GM04503 (cell line): ENCODE data around the gene LINC00632.
A peak's percentile ranks its signal among the peaks of the same experiment; 100 is the strongest.
"Not testable (repeated sequence)": the region's sequence is repeated elsewhere in the genome, so short reads cannot be mapped to it uniquely, and the experiment has no call there.

ENCODE experiments used
- DNase-seq: peaks from one replicate; pipeline ENCODE4 v3.0.0-alpha.2; 2012; ENCODE audit warnings: low read depth

The LINC00632 gene

DNA sequence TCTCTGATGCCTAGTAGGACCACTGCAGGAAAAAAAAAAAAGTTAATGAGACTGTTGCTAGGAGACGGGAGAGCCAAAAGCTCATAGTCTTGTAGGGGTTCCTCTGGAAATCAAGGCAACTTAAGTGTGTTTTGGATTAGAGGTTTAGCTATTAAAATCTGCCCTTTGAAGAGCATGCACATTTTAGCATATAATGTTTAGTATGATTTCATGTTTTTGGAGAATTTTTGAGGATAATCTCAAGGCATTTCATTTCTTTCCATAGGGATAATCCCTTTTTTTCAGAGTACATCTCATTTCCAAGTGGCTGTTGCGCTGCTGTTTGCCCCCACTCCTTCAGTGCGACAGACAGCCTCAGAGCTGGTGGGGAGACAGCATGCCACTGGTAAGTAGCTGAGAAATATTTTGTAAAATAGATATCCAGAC lies at the start of gene LINC00632:
Gene LINC00632 (plus strand): TSS at position 339 of the 426 bp plus-strand sequence.
- no peak for DNase-seq

GRCh38 chrX:140661643-140662042 lies 47.9 kb upstream of the LINC00632 start:
- no peak for DNase-seq

DNA sequence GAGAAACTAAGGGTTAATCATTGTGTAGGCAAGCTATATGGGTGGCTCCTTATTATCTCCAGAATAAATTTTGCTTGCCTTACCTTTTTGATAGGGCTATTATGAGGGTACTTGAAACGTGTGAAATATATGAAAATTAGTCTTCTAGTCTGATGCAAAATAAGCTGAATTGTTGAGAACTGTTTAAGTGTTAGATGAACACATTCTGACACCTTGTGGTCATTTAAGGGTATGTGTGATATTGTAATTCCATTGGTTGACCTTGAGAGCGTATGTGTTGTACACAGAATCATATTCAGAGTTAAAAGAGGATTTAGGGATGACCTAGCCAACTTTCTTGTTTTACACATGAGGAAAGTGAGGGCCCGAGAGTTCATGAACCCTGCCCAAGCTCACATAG lies 44.6 kb upstream of the LINC00632 start:
- peak; percentile 1 for DNase-seq

DNA sequence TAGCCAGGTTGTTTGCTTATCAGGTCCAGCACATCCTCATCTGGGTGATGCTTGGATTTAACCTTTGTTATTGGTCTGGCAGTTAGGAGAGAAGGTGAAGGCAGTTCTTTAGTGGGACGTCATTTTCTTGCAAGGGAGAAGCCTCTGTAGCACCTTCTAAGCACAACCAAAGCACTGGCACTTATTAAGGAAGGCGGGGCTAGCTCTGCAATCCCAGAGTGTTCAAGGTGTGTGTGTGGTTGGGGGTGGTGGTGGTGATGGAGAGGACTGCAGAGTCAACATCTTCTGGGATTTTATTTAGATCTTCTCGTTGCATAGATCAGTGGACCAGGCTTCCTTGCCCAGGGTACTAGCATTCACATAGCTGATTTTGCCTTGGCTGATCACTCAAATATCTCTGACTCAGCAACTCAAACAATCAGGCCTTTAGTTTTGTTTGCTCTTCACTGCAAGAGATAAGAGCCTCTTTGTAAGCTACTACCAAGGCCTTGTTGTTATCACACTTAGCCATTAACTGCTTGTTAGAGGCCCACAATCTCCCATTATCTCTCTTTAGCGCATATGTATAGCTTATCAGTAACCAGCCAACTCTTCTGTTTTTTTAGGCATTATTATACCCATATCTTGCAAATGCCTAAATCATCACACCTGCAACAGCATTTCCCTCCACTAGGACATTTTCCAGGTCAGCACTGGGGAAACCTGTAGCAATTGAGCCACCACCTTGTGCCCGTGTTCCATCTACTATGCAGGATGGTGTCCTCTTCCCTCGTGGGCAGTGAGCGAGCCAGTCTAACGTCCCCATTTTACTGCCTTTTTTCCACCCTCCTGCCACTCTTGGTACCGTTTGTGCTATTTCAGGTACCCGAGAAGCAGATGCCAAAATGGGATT lies 36.5 kb upstream of the LINC00632 start:
- no peak for DNase-seq

DNA sequence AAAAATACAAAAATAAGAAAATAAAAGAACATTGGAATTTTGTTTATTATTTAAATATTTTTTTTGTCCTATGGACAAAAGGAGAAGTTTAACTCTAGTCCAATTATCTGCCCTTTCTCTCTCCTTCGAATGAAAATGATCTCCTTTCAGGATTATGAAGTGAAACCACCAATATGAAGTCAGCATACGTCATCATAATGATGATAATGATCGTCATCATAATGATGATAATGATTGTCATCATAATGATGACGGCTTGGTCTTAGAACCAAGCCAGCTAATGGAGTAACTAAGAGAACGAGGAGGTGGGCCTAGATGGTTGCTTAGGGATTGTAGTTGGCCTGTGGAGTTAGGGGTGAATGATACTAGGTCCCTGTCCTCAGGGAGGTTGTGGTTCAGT lies 21.9 kb upstream of the LINC00632 start:
- no peak for DNase-seq

DNA sequence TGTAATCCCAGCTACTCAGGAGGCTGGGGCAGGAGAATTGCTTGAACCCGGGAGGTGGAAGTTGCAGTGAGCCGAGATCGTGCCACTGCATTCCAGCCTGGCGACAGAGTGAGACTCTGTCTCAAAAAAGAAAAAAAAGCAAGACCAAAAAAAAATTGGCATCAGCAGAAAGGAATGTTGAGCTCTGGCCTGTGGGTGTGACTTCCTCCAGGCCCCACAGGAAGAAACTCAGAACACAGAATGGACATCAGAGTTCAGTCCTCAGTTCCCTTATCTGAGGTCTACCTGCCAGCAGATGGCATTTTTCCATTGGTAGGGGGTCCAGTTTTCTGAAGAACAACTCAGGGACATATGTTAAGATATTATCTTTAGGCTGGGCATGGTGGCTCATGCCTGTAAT lies 18.0 kb upstream of the LINC00632 start:
- not testable (repeated sequence) for DNase-seq

- no peak for DNase-seq
Measured at GRCh38 chrX:140697618-140698017, 11.9 kb upstream of the LINC00632 start.

GRCh38 chrX:140701480-140701879 lies 8.1 kb upstream of the LINC00632 start:
- DNase-seq = no peak

DNA sequence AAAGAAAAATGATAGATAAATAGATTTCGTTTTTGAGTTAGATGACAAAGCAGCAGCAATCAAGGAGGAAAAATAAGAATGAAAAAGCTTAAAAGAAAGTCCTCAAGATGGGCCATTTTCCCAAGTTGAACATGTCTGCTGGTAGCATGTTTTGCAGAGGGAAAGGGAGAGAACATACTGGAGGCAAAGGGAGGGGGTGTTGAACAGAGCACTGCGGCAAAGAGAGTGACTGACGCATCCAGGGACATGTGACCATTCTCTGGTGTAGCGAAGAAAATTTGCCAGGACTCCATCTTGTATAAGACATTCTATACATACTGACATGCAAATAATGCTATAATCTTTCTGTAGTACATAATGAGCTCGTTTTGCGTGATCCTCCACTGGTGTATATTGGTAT lies 1.2 kb downstream of the LINC00632 start:
- DNase-seq = no peak

DNA sequence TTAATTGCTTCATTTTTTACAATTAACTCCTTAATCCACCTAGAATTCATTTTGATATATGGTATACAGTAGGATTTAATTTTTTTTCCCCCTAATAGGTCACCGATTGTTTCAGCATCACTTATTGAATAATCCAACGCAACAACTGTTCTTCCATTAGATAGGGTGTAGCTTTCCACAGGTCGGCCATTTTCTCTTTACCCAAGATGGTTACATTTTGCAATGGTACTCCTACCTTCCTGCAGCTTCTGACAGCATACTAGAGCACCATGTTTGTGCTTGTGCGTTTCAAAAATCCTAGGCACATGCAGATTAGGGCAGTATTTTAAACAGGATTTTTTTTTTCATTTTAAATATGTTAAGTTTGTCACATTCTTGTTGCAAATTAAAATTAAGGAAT lies 2.3 kb downstream of the LINC00632 start:
- DNase-seq = no peak

DNA sequence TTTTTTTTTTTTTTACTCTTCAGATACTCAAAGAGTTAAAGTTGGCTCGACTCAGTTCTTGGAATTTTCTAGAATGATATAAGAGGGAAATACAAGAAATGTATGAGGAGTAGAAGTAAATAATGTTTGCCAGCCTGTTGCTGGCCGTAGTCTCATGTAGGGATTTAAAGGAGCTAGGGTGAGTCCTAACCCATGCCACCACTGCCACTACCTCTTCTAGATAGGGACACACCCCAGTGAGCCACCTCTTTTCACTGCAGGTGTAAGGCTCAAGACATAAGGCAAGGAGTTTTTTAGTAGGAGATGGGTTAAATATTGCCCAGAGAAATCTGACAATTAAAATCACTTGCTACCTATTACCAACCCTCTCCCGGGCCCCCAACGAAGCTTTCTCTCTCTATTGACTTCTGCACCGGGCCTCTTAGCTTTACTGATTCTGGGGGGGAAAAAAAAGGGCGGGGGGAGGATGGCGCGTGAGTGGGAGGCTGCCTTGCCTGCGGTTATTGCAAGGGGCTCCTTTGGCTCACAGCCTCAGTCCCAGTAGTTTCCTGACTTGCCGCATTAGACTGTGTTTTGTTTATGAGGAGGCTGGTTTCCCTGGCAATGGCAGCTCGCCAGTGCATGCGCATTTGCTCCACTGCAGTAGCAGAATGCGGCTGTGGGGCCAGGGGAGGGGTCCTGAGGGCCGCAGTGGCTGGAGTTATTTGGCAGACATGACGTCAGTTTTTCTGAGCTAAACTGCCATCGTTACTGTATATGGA lies 3.0 kb downstream of the LINC00632 start:
- no peak for DNase-seq

- DNase-seq = no peak
Measured at GRCh38 chrX:140713174-140713539, 3.6 kb downstream of the LINC00632 start.

DNA sequence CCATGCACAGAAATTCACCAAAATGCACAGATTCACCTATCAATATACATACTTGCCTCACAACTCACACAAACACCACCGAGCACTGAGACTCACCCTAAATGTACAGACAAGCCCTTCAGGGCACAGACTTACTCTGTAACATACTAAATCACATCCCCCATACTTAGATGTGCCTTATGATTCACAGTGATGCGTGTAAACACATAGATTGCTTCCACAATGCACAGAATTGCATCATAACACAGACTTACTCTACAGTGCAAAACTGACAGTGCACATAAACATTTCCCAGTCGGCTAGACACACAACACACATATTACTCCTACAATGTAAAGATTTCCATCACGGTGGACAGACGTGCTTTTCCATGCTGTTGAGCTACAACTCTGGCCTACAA lies 6.2 kb downstream of the LINC00632 start:
- DNase-seq = no peak

DNA sequence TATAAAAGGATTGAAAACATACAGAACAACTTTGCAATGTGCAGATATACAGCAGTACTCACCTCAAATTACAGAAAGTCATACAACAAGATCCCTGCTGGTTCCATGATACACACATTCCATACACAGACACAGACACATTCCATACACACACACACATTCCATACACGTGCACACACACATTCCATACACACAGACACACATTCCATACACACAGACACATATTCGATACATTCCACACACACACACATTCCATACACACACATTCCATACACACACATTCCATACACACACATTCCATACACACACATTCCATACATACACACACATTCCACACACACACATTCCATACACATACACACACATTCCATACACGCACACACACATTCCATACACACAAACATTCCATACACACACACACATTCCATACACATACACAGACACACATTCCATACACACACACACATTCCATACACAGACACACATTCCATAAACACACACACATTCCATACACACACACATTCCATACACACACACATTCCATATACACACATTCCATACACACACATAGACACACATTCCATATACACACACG lies 13.7 kb downstream of the LINC00632 start:
- no peak for DNase-seq

DNA sequence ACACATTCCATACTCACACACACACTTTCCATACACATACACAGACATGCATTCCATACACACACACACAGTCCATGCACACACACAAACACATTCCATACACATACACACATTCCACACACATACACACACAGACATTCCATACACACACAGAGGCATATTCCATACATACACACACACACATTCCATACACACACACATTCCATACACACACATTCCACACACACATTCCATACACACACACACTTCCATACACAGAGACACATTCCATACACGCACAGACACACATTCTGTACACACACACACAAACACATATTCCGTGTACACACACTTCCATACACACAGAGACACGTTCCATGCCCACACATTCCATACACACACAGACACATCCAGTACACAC lies 14.8 kb downstream of the LINC00632 start:
- DNase-seq = no peak

GRCh38 chrX:140724736-140725135 lies 15.2 kb downstream of the LINC00632 start:
- DNase-seq = no peak

GRCh38 chrX:140725500-140725899 lies 15.9 kb downstream of the LINC00632 start:
- no peak for DNase-seq

GRCh38 chrX:140733766-140734342 lies 24.3 kb downstream of the LINC00632 start:
- DNase-seq = peak; percentile 4

- no peak for DNase-seq
Measured at GRCh38 chrX:140744085-140744484, 34.5 kb downstream of the LINC00632 start.

DNA sequence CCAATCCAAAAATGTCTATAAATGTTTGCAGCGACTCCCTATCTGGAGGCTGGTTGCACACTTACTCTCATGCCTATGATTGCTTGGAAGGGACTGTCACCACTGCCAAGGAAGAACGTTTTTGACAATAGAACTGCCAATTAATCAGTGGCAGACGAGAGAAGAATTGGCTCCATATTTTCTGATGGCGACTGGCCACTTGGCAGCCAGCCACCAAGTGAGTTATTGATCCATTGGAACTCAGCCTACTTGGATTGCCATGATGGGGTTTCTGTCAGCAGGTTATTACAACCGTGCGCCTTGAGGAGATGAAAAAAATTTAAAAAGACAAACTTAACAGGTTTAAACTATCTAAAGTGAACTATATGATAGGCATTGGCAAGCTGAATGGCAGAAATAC lies 47.4 kb downstream of the LINC00632 start:
- DNase-seq = no peak

DNA sequence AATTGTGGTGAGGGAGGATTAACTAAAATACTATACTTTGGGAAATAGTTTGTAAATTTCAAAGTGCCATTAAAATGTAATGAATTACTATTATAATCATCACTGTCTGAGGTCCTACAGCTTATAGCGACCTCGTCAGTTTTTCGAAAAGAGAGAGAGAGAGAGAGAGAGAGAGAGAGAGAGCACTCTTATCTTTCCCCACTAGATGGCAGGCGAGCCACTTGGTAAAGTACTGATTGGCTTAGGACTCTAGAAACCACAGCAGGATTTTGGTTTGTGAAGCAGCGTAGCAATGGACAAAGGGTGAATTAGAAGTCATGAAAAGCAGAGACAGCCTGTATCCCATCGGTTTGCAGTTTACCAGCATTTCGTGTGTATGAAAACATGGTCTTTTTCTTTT lies 52.5 kb downstream of the LINC00632 start:
- DNase-seq = no peak

GRCh38 chrX:140764401-140764919 lies 54.9 kb downstream of the LINC00632 start:
- DNase-seq = no peak
